Renal pelvis (tissue), 4 donors: ENCODE data around the gene SLIT1. TPM values are rescaled to one million over a fixed set of nuclear protein-coding genes. Genes with fewer than 3 reads are reported as not detected.

Source experiments
- DNase-seq: peaks from one replicate; pipeline ENCODE4 v3.0.0-alpha.2; 2013
- polyA plus RNA-seq, 3 donors: library from polyadenylated mRNA; unstranded; fragments of 120-200 nt; gene quantifications; one replicate each; pipeline ENCODE4 v1.2.1, GENCODE V29; 2013; ENCODE audit not compliant: insufficient read length in 3 of 3

SLIT1 gene
- polyA plus RNA-seq, 3 donors = 6.7 to 8.3 (median 7.9) TPM

DNA sequence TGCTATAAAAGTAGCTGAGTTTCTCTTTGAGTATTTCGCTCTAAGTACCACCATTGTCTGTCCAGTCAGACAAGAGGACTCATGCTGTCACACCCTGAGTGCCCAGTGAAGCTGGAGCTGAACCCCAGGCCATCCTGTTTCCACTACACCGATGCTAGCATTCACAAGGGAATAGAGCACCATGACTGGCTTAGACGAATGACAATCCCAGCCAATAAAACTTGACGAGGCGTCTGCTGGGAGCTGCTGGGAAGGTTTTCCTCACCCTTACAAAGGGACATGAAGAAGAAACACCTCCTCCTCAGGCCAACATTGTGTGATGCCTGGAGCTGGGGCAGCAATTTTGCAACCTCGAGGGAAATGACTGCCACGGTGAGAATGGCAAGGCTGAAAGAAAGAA is 17.5 kb upstream of the SLIT1 start:
- DNase-seq = no peak

DNA sequence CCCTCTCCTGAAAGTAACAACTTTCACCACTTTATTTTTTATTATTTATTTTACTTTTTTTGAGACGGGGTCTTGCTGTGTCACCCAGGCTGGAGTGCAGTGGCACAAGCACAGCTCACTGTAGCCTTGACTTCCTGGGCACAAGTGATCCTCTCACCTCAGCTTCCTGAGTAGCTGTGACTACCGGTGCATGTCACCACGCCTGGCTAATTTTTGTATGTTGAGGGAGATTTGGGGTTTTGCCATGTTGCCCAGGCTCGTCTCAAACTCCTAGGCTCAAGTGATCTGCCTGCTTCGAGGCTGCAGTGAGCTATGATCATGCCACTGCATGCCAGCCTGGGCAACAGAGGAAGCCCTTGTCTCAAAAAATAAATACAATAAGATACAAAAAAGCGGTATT is 14.9 kb upstream of the SLIT1 start:
- DNase-seq = no peak

DNA sequence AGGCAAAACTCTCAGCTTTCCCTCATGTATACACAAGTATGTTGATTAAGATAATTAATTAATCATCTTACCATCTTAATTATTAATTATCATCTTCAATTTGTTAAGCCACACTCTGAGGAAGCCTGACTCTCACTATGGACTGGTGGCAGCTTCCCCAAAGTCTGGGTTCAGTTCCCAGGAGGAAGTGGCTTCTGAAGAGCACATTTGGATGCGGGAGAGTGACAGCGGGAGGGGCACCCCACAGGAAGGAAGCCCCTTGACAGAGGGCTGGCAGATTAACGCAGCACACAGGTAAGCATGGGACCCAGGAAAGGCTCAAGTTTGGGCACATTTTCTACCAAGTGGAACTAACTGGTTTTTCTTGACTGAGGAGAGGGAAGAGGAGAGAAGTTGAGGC is 13.4 kb upstream of the SLIT1 start:
- no peak for DNase-seq

DNA sequence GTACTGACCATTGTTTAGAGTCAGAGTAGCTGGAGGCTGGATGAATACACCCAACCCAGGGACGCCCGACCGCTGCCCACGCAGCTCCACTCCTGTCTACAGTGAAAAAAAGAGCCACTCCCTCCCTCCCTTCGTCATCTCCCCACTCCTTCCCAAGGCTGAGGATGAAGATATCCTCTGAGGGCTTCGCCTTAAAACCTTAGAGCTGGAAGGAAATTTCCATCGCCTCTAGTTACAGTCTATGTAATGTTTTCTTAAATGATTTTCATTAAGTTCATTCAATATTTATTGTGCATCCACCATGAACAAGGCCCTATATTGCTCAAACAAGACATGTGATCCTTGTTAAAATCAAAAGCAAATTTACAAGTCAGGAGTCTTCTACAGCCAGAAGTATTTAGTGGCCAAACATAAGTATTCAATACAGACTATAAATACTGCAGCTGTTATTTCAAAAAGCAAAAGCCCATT is 11.3 kb upstream of the SLIT1 start:
- DNase-seq = no peak

DNA sequence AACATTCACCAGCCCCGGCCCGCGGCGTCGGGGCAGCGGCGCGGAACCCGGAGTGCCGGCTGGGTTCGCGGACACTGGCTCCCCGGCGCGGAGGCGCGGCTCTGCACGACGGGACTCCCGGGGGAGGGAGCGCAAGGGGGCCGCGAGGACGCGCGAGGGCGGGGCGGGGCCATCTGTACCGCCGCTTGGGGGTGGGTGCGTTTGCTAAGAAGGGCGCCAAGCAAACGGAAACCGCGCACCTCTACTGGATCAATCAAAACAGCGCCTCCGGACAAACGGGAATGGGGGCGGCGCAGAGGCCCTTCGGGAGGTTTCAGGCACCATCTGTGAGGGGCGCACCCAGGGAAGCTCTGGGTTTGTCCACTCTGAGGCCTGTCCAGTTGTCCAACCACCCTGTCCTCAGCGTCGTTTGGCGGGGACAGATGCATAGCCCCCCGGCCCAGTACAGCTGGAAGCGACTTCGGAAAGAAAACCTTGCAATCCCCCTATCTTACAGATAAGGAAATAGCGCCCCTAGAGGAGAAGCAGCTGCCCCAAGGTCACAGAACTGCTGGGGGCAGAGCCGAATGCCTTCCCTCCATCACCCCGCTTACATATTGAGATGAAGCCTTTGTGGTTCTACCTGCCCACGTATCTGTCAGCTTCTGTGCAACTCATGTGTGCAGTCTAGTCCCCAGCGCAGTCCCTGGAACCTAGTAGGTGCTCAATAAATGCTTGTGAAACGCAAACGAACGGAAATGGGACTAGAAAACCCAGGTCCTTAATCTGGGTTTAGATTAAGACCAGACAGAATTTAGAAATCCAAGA is 10.7 kb upstream of the SLIT1 start:
- peak; percentile 64 for DNase-seq

DNA sequence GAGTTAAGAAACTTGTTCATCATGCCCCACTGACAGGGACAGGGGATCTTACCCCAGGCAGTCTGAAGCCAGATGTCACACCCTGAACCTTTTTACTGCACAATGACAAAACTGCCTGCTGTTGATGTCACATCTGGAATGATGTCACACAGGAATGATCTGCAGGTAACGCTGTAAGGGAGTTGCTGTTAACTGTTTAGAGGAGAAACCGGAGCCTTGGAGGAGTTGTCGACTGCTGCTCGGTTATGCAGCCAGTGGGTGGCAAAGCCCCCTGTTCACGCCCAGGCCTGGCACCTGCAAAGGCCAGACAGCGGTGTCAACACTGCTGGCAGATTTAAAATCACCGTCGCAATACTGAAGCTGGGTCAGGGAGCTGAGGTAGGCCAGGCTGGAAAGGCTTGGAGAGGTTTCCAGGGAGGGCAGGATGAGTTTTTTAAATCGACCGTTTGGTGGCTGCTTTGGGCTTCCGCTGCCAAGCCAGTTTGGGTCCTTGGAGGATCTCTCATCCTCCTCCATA is 10.0 kb upstream of the SLIT1 start:
- no peak for DNase-seq

DNA sequence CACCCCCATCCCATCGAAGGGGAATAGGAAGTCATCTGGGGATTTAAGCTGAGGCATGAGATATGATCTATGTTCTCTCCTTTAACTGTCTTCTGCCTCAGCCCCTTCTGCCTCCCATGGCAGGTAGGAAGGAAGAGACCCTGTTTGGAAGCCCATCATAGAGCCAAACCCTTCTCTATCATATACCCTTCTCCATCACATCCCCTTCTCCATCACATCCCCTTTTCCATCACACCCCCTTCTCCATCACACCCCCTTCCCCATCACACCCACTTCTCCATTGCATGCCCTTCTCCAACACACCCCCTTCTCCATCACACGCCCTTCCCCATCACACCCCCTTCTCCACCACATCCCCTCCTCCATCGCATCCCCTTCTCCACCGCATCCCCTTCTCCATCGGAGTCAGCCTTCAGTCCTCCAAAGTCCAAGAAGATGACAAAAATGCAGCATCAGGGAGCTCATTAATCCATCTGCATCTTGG is 7.2 kb upstream of the SLIT1 start:
- no peak for DNase-seq

DNA sequence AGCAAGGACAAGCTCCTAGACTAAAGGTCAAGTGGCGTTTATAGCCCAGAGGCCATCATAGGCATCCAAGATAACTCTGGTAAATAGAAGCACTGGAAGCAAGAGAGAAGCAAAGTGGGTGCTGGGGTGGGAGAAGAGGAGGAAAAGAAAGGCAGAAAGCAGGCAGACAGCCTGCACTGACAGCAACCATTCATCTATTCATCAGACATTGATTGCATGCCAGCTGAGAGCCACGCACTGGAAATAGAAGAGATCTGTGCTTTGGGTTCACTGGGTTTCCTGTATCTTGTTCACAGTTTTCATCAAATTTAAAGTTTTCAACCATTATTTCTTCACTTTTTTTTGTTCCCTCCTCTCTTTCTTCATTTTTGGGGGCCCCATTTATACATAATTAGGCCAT is 4.7 kb upstream of the SLIT1 start:
- no peak for DNase-seq

DNA sequence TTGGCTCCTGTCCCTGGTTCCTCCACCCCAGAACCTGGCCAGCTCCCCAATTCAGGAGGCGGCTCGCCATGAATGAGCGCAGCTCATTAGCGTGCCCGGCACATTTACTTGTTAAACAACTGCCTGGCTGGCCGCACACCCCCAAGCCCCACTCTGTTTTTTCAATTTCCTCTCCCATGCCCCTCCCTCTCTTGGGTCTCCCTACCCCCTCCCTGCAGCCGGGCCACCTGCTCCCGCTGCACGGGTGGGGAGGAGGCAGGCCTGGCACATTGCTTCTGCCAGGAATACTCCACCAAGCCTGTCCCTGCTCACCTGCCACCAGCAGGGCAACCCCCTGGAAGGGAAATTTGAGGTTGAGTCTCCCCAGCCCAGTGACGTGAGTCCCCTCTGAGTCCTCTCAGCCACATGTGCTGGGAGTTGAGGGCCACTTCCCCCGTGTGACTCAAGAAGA is 2.5 kb upstream of the SLIT1 start:
- DNase-seq = no peak

DNA sequence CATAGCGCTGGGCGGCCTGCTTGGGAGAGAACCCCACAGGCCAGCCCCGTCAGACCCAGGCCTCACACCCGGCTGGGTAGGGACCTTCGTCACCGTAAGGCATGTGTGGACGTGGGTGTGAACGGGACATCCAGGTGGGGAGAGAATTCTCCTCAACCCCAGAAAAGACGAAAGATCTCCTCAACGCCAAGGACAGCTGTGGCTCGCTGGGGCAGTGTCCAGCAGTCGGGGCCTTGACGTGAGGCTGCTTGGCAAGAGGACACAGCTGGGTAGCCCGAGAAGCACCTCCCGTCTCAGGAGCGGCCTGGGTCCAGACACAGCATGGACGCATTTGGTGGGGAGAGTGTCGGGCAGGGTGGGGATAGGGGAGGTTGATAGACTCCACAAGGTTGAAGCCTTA is 1.2 kb upstream of the SLIT1 start:
- no peak for DNase-seq

DNA sequence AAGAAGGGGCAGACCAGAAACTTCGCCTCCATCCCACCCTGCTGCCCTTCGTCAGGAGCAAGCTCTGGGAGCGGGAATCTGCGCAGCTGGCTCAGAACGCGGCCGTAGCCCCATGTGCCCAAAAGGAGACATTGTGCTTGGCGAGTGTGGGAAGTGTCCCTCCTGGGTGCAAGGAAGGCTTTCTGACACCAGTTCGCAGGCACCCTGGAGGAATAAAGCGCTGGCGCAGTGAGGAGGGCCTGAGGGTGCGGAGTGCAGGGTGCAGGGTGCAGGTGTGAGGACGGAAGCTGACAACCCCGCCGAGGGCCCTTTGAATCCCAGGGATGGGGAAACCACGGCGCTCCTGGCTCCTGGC is 811 bp downstream of the SLIT1 start:
- DNase-seq = no peak

DNA sequence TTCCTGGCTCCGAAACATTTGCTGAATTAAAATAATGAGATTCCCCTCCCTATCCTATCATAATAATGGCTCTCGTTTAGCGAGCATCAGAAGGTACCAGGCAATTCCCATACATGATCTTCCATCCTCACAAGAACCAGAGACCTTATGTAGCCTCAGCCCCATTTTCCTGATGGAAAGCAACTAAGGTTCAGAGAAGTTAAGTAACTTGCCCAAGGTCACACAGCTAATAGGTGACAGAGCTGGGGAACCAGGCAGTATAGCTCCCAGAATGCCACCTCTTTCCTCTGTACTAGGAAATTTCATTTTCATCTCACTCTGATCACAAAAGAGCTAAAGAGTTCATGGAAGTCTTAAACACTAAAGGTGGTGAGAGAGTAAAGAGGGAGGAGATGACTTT is 2.4 kb downstream of the SLIT1 start:
- no peak for DNase-seq

DNA sequence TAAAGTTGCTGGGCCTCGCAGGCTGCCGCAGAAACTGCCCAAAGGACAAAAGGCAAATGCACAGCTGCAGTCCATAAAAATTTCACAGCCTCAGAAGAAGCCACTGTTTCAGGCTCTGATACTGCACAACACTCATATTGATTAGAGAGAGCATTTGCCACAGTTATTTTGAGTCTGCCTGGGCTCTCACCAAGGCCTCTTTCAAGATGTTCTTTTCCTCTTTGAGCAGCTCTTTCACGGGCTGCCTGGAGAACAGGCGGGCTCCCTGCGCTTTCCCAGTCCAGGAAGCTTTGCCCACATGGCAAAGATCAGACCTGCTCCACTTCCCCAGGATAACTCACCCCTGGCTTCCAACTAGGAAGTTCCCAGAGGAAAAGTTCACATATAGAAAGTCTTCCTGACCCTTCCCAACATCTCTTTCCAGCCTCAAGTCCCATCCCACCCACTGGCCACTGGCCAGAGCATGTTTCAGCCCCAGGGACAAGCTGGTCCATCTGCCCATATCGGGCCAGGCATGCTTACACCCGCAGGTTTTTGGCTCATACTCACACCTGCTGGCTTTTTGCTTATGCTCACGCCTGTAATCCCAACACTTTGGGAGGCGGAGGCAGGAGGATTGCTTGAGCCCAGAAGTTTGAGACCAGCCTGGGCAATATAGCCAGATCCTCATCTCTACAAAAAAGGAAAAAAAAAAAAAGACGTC is 3.3 kb downstream of the SLIT1 start:
- DNase-seq = no peak

DNA sequence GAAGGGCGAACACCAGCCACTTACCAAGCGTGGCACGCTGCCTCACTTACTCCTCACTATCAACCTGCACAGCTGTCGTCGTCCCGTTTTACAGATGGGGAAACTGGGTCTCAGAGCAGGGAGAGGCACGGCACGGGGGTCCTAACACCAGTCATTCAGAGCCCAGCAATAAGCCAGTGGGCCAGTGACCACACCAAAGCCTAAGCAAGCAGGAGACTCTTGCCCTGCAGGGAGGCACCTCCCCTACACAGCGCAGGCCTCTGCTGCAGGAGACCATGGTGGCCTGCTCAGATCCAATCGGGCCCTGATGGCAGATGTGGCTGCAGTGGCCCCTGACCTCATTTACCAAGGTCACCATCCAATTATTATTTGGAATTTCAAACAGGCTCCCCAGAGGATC is 4.8 kb downstream of the SLIT1 start:
- no peak for DNase-seq

DNA sequence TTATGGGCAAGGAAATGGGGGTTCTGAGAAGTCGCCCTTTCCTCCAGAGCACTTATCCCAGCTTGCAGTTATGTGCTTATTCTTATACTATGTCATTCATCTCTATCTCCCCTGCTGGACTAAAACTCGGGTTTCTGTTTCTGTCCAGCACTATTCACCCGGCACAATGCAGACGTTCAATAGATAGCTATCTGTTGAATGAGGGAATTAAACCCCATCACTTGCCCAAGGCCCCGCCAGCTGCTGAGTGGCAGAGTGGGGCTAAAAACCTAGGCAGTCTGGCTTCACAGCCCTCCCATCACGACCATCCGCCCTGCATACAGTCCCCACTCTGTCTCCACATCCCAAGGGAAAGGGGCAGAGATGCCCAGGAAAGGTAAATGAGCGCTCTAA is 5.4 kb downstream of the SLIT1 start:
- no peak for DNase-seq

DNA sequence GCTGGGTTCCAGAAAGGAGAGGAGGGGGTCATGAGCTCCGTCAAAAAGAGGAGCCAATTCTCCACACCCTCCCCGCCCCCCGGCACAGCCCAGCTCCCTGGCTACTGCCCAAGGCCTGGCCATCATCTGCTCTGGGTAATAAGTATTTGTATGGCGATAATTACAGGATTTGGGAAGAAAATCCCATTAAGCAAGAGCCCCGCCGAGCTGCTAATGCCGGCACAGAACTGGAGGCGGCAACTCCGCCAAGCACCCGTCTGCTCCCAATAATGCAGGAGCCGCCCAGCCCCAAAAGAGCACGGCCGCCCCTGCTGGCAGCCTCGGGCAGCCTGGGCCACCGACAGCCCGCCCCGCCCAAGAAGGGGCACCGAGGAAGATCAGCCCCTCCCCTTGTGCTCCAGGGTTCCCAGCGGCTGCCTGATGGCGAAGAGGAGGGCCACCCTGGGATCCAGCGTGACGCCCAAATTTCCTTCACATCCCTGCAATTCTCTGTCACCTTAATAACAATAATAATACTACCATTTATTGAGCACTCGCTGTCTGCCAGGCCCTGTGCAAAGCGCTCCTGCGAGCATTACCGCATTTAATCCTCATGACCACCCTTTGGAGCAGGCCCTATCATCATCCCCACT is 5.9 kb downstream of the SLIT1 start:
- no peak for DNase-seq

DNA sequence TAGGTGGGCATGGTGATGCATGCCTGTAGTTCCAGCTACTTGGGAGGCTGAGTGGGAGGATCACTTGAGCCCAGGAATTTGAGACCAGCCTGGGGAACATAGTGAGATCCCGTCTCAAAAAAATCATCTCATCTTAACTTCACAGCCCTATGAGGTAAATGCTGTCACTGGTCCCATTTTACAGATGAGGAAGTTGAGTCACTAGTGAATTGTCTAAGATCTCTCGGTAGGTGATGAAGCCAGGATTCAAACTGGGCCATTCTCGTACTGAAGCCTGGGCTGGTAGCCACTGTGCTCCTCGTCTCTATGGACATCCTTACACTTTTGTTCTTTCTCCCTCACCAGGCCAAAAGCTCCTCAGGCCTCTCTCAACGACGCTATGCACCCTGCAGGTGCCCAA is 6.4 kb downstream of the SLIT1 start:
- no peak for DNase-seq

DNA sequence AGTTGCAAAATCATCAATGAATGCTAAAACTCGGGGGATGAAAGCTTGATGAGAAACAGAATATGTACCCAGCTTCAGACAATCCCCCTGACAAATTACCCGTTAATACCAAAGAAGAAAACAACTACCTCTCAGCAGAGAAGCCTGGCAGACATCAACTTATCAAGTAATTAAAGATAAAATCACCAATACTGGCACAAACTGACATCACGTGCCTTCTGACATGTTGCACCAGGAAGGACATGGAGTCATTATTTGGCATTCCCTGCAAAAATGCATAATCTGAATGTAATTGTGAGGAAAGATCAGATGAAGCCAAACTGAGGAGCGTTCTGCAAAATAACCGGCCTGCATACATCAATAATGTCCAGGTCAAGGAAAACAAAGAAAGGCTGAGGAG is 7.7 kb downstream of the SLIT1 start:
- DNase-seq = no peak

DNA sequence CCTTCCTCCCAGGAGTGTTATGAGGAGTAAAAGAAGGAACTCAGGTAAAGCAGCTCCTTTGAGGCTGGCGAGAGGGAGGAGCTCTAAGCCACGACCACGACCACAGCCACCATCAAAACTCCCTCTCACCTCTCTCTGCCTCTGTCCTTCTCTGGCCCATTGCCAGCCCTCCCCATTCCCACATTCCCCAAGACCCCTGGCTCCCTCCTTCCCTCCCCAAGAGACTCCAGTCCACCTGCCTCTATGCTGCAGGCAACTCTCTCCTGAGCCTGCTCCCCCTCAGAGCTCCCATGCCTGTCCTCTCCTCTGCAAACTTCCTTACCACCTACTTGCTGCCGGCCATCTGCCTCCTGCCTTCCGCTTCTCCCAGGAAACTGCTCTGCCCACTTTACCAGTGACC is 9.5 kb downstream of the SLIT1 start:
- no peak for DNase-seq

DNA sequence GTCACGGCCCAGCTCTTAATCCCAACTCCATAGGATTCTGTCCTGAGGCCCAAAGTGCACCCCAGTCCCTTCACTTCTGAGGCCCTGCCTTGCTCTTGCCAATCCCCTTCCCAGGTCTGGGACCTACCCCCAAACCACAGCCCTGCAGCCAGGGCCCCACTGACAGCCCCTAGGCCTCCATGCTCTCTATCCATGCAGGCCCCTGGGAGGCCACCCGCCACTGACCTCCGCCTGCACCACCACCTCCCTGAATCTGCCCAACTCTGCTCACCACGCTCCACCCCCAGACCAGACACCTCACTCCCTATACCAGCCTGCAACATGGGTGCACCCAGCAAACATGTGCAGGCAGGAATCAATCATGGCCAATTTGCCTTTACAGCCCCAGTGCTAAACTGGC is 10.2 kb downstream of the SLIT1 start:
- no peak for DNase-seq

DNA sequence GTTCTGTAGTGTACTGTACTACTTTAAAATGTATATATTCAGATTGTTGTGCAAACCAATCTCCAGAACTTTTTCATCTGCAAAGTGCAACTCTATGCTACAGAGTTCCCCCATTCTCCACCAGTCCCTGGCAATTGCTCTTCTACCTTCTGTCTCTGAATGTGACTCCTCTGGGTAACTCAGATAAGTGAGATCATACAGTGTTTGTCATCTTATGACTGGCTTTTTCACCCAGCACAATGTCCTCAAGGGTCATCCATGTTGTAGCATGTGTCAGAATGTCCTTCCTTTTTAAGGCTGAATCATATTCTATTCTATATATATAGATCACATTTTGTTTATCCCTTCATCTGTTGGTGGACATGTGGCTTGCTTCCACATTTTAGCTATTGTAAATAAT is 10.8 kb downstream of the SLIT1 start:
- no peak for DNase-seq

DNA sequence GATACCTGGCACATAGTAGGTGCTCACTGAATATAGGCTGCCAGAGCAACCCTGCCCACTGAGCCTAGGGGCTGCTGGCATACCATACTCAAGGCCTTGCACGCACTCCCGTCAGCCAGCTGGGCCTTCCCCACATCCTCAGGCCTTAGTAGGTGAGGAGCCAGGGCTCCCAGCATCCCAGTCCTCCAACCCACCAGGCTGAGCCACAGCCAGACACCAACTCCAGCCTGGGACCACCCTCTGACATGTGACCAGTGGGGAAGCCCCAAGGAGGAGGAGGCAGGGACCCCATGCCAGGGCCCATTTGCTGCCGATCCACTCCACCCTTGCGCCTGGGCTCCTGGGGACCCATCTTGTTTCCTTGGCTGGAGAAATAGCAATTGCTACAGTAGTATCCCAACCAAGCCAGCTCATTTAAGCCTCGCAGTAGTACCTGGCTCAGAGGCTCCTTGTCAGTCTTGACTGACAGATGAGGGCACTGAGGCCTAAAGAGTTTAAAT is 11.4 kb downstream of the SLIT1 start:
- DNase-seq = no peak

DNA sequence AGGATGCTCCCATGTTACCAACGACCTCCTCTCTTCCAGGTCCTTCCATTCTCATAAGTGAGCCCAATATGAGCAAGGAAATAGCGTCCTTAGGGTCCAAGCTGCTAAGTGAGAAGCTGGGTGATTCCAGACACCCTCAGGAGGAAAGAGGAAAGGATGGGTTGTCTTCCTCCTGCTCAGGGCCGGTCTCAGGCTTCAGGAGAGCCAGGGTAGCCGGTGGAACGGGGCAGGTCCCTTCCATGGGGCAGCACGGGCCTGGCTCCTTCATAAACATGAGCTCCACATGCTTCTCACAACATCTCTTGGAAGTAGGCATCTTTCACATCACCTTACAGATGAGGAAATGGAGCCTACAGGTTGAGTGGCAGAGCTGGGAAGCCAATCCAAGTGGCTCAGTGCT is 12.7 kb downstream of the SLIT1 start:
- DNase-seq = no peak
